ENCODE results near the gene ABHD1.

GRCh38 chr2:27085673-27086089 lies 37.9 kb upstream of the ABHD1 start:
- peak; percentile 45 for TF ChIP-seq CTCF (conservative IDR thresholded peaks at IDR 0.05 in 1 of 2, IDR thresholded peaks at IDR 0.05 in 1 of 2; ENCODE audit: low read depth in 1 of 2, low read length in 2 of 2)
- no peak for TF ChIP-seq EZH2 (IDR thresholded peaks at IDR 0.05; ENCODE audit: low read length, missing control alignments)
